Measurements from ENCODE around the gene COL11A2.

The COL11A2 gene

GRCh38 chr6:33201935-33202334 lies 9.7 kb upstream of the COL11A2 start:
- peak overlapping the region in 1 of 2 donors; percentile 93 for H3K27ac ChIP-seq
- H3K4me1 ChIP-seq = peaks cover 0 to 72% (median 60%) of the 10 kb centered on the region in 4 donors
- DNase-seq = no peak
- peak overlapping the region; percentile 80 to 95 for H3K4me3 ChIP-seq
- H3K9me3 ChIP-seq = no peaks in the 10 kb centered on the region
- TF ChIP-seq CTCF (IDR thresholded peaks at IDR 0.05) = no peak
- intact Hi-C loops (cut with DNase I; ENCODE audit: low total_unique reads) = loop anchor here (5.0 kb wide), 1 partner anchor 305 kb away; no protein-coding TSS in a partner anchor
- no peaks in the 10 kb centered on the region for H3K27me3 ChIP-seq
- H3K36me3 ChIP-seq = peaks cover 17 to 34% (median 23%) of the 10 kb centered on the region in 3 donors

- intact Hi-C loops (cut with DNase I; ENCODE audit: low total_unique reads) = loop anchor here (5.0 kb wide), 1 partner anchor 304 kb away; no protein-coding TSS in a partner anchor
- no peak for DNase-seq
Observed at GRCh38 chr6:33201147-33201545, 8.9 kb upstream of the COL11A2 start.

GRCh38 chr6:33200219-33201146 lies 8.2 kb upstream of the COL11A2 start, which contains the start of the genes RXRB and SLC39A7:
Gene RXRB, minus strand, starts transcription at chr6:33200665. Its CDS starts 189 bp downstream, at chr6:33200476.
Gene SLC39A7, plus strand, starts transcription at chr6:33200867. Its CDS starts 379 bp downstream, at chr6:33201246.
- no peaks in the 10 kb centered on the region for H3K9me3 ChIP-seq
- peak within 1 kb of the TSS; percentile 80 to 95 for H3K4me3 ChIP-seq
- peak within 1 kb of the TSS; percentile 93 to 94 for H3K27ac ChIP-seq
- peak; percentile 100 for DNase-seq
- no peaks in the 10 kb centered on the region for H3K27me3 ChIP-seq
- peak in 1 of 2 experiments; percentile 7 for TF ChIP-seq CTCF (IDR thresholded peaks at IDR 0.05)
- peaks cover 0 to 70% (median 56%) of the 10 kb centered on the region in 4 donors for H3K4me1 ChIP-seq
- intact Hi-C loops (cut with DNase I; ENCODE audit: low total_unique reads) = loop anchor here (5.0 kb wide), 1 partner anchor 303 kb away; no protein-coding TSS in a partner anchor
- peaks cover 28 to 48% (median 38%) of the 10 kb centered on the region in 3 donors for H3K36me3 ChIP-seq

More at GRCh38 chr6:33201147-33201545, 8.9 kb upstream of the COL11A2 start:
- Histone ChIP-seq H3K27ac (peak overlapping the region; percentile 93 to 94), H3K9me3 (no peaks in the 10 kb centered on the region), H3K4me1 (peaks cover 0 to 70% (median 57%) of the 10 kb centered on the region in 4 donors), H3K4me3 (peak overlapping the region; percentile 80 to 95), H3K36me3 (peaks cover 23 to 42% (median 31%) of the 10 kb centered on the region in 3 donors), H3K27me3 (no peaks in the 10 kb centered on the region)
- TF ChIP-seq CTCF (IDR thresholded peaks at IDR 0.05) = no peak

GRCh38 chr6:33199687-33200218 lies 7.5 kb upstream of the COL11A2 start:
- Histone ChIP-seq H3K4me3 (peak overlapping the region; percentile 80 to 95), H3K9me3 (no peaks in the 10 kb centered on the region), H3K27ac (peak overlapping the region; percentile 93 to 94), H3K27me3 (no peaks in the 10 kb centered on the region), H3K36me3 (peaks cover 32 to 55% (median 45%) of the 10 kb centered on the region in 3 donors), H3K4me1 (peaks cover 0 to 64% (median 50%) of the 10 kb centered on the region in 4 donors)
- intact Hi-C loops (cut with DNase I; ENCODE audit: low total_unique reads) = loop anchor here (5.0 kb wide), 2 partner anchors 37 to 302 kb away; no protein-coding TSS in a partner anchor
- no peak for DNase-seq
- TF ChIP-seq CTCF (IDR thresholded peaks at IDR 0.05) = no peak

GRCh38 chr6:33198853-33199436 lies 6.7 kb upstream of the COL11A2 start:
- Histone ChIP-seq H3K36me3 (peaks cover 32 to 61% (median 49%) of the 10 kb centered on the region in 3 donors), H3K4me3 (peak overlapping the region; percentile 80 to 95)
- intact Hi-C loops (cut with DNase I; ENCODE audit: low total_unique reads) = loop anchor here (5.0 kb wide), 1 partner anchor 37 kb away; no protein-coding TSS in a partner anchor

More at GRCh38 chr6:33198853-33199436, 6.7 kb upstream of the COL11A2 start:
- Histone ChIP-seq H3K9me3 (no peaks in the 10 kb centered on the region), H3K4me1 (peaks cover 0 to 56% (median 43%) of the 10 kb centered on the region in 4 donors), H3K27me3 (no peaks in the 10 kb centered on the region), H3K27ac (peak overlapping the region; percentile 93 to 94)
- no peak for TF ChIP-seq CTCF (IDR thresholded peaks at IDR 0.05)
- DNase-seq = no peak

Data from tibial artery (tissue), 4 donors.